Urinary bladder (tissue), 4 donors: ENCODE results near the gene ILF2. TPM values are rescaled to one million over a fixed set of nuclear protein-coding genes. Genes with fewer than 3 reads are reported as not detected.
"Not testable (repeated sequence)": the region's sequence is repeated elsewhere in the genome, so short reads cannot be mapped to it uniquely, and the experiment has no call there.

Experiments used
- DNase-seq: peaks from one replicate; pipeline ENCODE4 v3.0.0-alpha.2; 2015; ENCODE audit errors: extremely low spot score
- H3K27ac ChIP-seq: one replicate; pipeline ENCODE4 v1.5.1; 2013; ENCODE audit warnings: low read depth, mild to moderate bottlenecking, moderate library complexity
- H3K36me3 ChIP-seq: one replicate; pipeline ENCODE4 v1.6.1; 2013; ENCODE audit warnings: mild to moderate bottlenecking, moderate library complexity; ENCODE audit not compliant: insufficient read depth
- H3K4me1 ChIP-seq: one replicate; pipeline ENCODE4 v1.6.1; 2013; ENCODE audit warnings: mild to moderate bottlenecking, moderate library complexity; ENCODE audit not compliant: insufficient read depth
- H3K4me3 ChIP-seq: one replicate; pipeline ENCODE4 v1.5.1; 2013; ENCODE audit warnings: low read depth, low read length
- WGBS: extraction: QIAGEN DNeasy Blood & Tissue Kit; methylation state at CpG from one replicate; pipeline ENCODE4 v1.1.7; 2013; 5-methylcytosine and 5-hydroxymethylcytosine counted together
- polyA plus RNA-seq: library from polyadenylated mRNA; stranded (reverse); fragments of 200-250 nt; gene quantifications from one replicate; pipeline ENCODE4 v1.2.3, GENCODE V29; 2013
- total RNA-seq: library from RNA; depleted of rRNA; stranded (reverse); fragments of >200 nt; gene quantifications from one replicate; pipeline ENCODE4 v1.2.3, GENCODE V29; 2014
- donor health status: healthy with polysubstance abuse.
- donor health status: healthy.

Gene ILF2
- total and polyA plus RNA-seq, 2 donors: 77.2 to 132 TPM

- Histone ChIP-seq H3K4me1 (no peaks in the 10 kb centered on the region), H3K27ac (no peak overlapping the region), H3K36me3 (peaks cover 5% of the 10 kb centered on the region), H3K4me3 (no peak overlapping the region)
- 53% methylated on average over 3 of the region's 3 CpGs for WGBS
- no peak for DNase-seq
Observed at GRCh38 chr1:153649137-153649862, 21.5 kb downstream of the ILF2 start.

GRCh38 chr1:153648000-153648643, 22.7 kb downstream of the ILF2 start:
- Histone ChIP-seq H3K27ac (no peak overlapping the region), H3K4me3 (no peak overlapping the region), H3K36me3 (peaks cover 5% of the 10 kb centered on the region), H3K4me1 (no peaks in the 10 kb centered on the region)
- DNase-seq: no peak
- 89% methylated on average over 10 of the region's 10 CpGs for WGBS

GRCh38 chr1:153647346-153647714, 23.5 kb downstream of the ILF2 start:
- Histone ChIP-seq H3K27ac (no peak overlapping the region), H3K36me3 (peaks cover 5% of the 10 kb centered on the region), H3K4me1 (no peaks in the 10 kb centered on the region), H3K4me3 (no peak overlapping the region)
- WGBS: 47% methylated on average over 2 of the region's 2 CpGs
- no peak for DNase-seq

- no peak for DNase-seq
- Histone ChIP-seq H3K4me3 (no peak overlapping the region), H3K4me1 (no peaks in the 10 kb centered on the region), H3K36me3 (peaks cover 5% of the 10 kb centered on the region), H3K27ac (no peak overlapping the region)
- WGBS: 82% methylated on average over 5 of the region's 5 CpGs
Observed at GRCh38 chr1:153646672-153647345, 24.0 kb downstream of the ILF2 start.

- no peak overlapping the region for H3K4me3 ChIP-seq
- no peak for DNase-seq
- no peak overlapping the region for H3K27ac ChIP-seq
- peaks cover 11% of the 10 kb centered on the region for H3K36me3 ChIP-seq
- H3K4me1 ChIP-seq: no peaks in the 10 kb centered on the region
Observed at GRCh38 chr1:153643816-153644215, 27.0 kb downstream of the ILF2 start.

GRCh38 chr1:153643100-153643499, 27.7 kb downstream of the ILF2 start:
- Histone ChIP-seq H3K4me3 (no peak overlapping the region), H3K27ac (no peak overlapping the region), H3K36me3 (peaks cover 11% of the 10 kb centered on the region), H3K4me1 (no peaks in the 10 kb centered on the region)
- no peak for DNase-seq
- 88% methylated on average over 11 of the region's 11 CpGs for whole genome bisulfite sequencing

- no peak for DNase-seq
- peaks cover 11% of the 10 kb centered on the region for H3K36me3 ChIP-seq
- no peaks in the 10 kb centered on the region for H3K4me1 ChIP-seq
- H3K4me3 ChIP-seq: no peak overlapping the region
- 81% methylated on average over 11 of the region's 11 CpGs for WGBS
- no peak overlapping the region for H3K27ac ChIP-seq
Observed at GRCh38 chr1:153642161-153642560, 28.6 kb downstream of the ILF2 start.

- H3K36me3 ChIP-seq: peaks cover 11% of the 10 kb centered on the region
- DNase-seq: no peak
- 74% methylated on average over 6 of the region's 6 CpGs for WGBS
- no peak overlapping the region for H3K4me3 ChIP-seq
- H3K27ac ChIP-seq: no peak overlapping the region
- H3K4me1 ChIP-seq: no peaks in the 10 kb centered on the region
Observed at GRCh38 chr1:153640861-153641260, 29.9 kb downstream of the ILF2 start.

- WGBS: 93% methylated on average over 5 of the region's 5 CpGs
- not testable (repeated sequence) for H3K4me1 ChIP-seq, DNase-seq, H3K27ac ChIP-seq, H3K4me3 ChIP-seq
- H3K36me3 ChIP-seq: peaks cover 11% of the 10 kb centered on the region
Observed at GRCh38 chr1:153640213-153640612, 30.6 kb downstream of the ILF2 start.

GRCh38 chr1:153639280-153639679, 31.5 kb downstream of the ILF2 start:
- no peak overlapping the region for H3K27ac ChIP-seq
- WGBS: 69% methylated on average over 3 of the region's 3 CpGs
- peaks cover 6% of the 10 kb centered on the region for H3K36me3 ChIP-seq
- no peak for DNase-seq
- H3K4me3 ChIP-seq: no peak overlapping the region
- H3K4me1 ChIP-seq: no peaks in the 10 kb centered on the region

GRCh38 chr1:153638261-153638660, 32.5 kb downstream of the ILF2 start:
- DNase-seq: no peak
- Histone ChIP-seq H3K4me3 (no peak overlapping the region), H3K27ac (no peak overlapping the region), H3K36me3 (peaks cover 6% of the 10 kb centered on the region), H3K4me1 (no peaks in the 10 kb centered on the region)
- 70% methylated on average over 6 of the region's 6 CpGs for WGBS

GRCh38 chr1:153636312-153636711, 34.5 kb downstream of the ILF2 start:
- no peak overlapping the region for H3K27ac ChIP-seq
- peaks cover 6% of the 10 kb centered on the region for H3K36me3 ChIP-seq
- H3K4me3 ChIP-seq: no peak overlapping the region
- H3K4me1 ChIP-seq: no peaks in the 10 kb centered on the region
- 92% methylated on average over 9 of the region's 9 CpGs for WGBS
- DNase-seq: no peak

- no peaks in the 10 kb centered on the region for H3K4me1 ChIP-seq
- DNase-seq: no peak
- WGBS: 86% methylated on average over 7 of the region's 7 CpGs
- H3K4me3 ChIP-seq: no peak overlapping the region
- peaks cover 6% of the 10 kb centered on the region for H3K36me3 ChIP-seq
- no peak overlapping the region for H3K27ac ChIP-seq
Observed at GRCh38 chr1:153635872-153636271, 34.9 kb downstream of the ILF2 start.
